Measurements from ENCODE around the gene TEX44. TPM values are rescaled to one million over a fixed set of nuclear protein-coding genes. Genes with fewer than 3 reads are reported as not detected.

TEX44 gene
- total RNA-seq, result not detected

DNA sequence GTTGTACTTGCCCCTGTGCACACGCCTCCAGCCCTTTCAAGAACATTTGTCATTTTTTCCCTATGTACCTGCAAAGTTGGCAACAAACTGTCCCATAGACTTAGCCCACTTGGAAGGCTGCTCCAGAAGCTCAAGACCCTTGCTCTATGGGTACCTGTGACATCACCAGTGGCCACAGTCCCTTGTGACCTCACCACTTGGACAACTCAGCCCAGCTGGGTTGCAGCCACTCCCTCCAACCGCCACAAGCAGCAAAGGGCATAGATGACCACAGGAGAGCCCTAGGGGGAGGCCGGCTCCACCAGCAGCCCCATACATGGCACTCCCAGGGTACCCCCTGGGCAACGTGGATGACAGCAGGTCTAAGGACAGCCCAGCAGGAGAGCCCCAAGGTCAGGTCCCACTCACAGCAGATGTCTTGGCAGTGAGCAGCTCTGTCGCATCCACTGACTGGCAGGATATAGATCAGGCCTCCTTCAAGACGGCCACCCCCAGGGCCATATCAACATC, at the start of gene TEX44:
TEX44 (plus strand) TSS at position 229 of the 510 bp plus-strand sequence; CDS start at position 317, 88 bp downstream.
- TF ChIP-seq, protein P1, sequence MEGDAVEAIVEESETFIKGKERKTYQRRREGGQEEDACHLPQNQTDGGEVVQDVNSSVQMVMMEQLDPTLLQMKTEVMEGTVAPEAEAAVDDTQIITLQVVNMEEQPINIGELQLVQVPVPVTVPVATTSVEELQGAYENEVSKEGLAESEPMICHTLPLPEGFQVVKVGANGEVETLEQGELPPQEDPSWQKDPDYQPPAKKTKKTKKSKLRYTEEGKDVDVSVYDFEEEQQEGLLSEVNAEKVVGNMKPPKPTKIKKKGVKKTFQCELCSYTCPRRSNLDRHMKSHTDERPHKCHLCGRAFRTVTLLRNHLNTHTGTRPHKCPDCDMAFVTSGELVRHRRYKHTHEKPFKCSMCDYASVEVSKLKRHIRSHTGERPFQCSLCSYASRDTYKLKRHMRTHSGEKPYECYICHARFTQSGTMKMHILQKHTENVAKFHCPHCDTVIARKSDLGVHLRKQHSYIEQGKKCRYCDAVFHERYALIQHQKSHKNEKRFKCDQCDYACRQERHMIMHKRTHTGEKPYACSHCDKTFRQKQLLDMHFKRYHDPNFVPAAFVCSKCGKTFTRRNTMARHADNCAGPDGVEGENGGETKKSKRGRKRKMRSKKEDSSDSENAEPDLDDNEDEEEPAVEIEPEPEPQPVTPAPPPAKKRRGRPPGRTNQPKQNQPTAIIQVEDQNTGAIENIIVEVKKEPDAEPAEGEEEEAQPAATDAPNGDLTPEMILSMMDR (IDR thresholded peaks at IDR 0.05; ENCODE audit: low read depth), result no peak

DNA sequence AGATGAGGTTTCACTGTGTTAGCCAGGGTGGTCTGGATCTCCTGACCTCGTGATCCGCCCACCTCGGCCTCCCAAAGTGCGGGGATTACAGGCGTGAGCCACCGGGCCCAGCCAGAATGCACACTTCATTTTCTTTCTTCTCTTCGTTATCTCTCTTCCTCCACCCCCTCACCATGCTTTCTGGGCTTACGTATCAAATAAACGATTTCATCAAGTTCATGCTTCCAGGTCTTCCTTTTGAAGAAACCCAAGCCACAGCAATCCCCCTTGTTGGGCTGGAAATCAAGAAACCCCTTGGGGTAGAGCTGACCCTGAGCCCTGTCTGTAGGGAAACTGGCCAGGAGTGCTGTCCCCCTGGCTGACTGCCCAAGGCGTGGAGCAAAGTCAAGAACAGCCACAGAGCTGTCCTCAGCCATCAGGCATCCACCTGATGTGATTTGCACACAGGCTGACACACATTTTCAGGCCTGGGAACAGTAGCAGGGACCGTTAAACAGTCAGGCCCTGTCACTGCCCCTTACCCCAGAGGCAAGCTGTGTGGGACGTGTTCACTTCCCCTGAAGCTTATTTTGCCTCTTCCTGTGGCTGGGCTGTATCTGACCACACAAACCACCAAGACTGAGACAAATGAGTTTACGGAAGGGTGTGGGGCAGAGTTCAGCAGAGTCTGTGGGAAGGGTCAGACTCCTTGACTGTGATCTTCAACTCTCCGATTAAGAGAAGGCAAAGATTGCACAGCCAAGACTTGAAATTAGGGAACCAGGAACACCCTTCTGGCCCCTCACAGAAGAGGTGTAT, 47.4 kb upstream of the TEX44 start:
- TF ChIP-seq, protein P1 (IDR thresholded peaks at IDR 0.05; ENCODE audit: low read depth), result no peak

DNA sequence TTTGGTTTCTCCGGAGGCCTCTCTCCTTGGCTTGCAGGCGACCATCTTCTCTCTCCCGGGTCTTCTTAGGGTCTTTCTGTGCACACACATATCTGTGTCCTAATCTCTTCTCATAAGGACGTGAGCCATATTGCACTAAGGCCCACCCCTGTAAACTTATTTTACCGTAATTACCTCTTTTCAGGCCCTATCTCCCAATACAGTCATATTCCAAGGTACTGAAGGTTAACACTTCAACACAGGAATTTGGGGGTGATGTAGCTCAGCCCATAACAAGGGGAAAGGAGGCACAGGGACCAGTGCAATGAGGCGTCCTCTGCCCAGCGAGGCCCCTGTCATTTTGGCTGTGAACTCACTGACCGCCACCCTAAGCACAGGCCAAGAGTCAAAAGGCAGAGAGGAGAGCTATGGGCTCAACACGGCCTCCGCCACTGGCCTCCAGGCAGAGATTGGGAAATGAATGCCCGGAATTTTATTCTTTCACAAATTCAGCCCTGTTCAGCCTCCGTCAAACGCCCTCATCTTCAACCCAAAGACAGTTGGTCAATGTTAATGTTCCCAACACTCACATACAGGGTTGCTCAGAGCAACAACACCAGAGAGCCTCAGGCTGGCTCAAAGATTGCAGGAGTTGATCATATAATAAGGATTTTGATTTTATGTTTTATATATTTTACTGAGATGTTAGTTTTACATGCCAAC, 46.5 kb upstream of the TEX44 start:
- TF ChIP-seq, protein P1 (IDR thresholded peaks at IDR 0.05; ENCODE audit: low read depth), result no peak

DNA sequence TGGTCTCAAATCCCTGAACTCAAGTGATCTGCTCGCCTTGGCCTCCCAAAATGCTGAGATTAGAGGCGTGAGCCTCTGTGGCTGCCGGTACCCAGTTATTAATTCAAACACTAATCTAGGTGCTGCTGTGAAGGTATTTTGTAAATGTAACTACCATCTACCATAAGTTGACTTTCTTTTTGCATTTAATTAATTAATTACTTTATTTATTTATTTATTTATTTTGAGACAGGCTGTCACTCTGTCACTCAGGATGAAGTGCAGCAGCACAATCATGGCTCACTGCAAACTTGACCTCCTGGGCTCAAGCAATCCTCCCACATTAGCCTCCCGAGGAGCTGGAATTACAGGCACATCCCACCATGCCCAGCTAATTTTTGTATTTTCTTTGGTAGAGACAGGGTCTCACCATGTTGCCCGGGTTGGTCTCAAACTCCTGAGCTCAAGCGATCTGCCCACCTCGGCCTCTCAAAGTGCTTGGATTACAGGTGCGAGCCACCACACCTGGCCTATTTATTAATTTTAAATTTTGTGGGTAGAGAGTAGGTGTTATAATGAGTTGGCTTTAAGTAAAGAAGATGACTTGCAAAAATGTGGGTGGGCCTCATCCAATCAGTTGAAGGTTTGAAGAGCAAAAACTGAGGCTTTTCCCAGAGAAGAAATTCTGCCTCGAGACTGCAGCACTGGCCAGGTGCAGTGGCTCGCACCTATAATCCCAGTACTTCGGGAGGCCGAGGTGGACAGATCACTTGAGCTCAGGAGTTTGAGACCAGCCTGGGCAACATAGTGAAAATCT, 45.2 kb upstream of the TEX44 start:
- TF ChIP-seq, protein P1 (IDR thresholded peaks at IDR 0.05; ENCODE audit: low read depth), result no peak

DNA sequence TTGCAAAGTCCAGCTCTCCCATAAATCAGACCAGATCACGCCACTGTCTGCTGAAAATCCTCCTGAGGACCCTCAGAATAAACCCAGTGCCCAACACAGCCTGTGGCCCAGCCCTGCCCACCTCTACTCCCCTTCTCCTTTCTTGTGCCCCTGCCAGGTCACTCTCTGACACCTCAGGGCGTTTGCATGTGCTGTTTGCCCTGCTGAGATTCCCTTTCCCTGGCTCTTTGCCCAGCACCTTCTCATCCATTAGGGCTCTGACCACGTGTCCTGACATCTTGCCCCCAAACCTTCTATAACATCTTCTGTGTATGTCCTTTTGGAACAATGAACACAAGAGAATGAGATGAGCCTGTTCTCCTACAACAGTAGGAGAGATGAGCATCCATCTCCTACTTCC, 43.9 kb upstream of the TEX44 start:
- TF ChIP-seq, protein P1 (IDR thresholded peaks at IDR 0.05; ENCODE audit: low read depth), result no peak

DNA sequence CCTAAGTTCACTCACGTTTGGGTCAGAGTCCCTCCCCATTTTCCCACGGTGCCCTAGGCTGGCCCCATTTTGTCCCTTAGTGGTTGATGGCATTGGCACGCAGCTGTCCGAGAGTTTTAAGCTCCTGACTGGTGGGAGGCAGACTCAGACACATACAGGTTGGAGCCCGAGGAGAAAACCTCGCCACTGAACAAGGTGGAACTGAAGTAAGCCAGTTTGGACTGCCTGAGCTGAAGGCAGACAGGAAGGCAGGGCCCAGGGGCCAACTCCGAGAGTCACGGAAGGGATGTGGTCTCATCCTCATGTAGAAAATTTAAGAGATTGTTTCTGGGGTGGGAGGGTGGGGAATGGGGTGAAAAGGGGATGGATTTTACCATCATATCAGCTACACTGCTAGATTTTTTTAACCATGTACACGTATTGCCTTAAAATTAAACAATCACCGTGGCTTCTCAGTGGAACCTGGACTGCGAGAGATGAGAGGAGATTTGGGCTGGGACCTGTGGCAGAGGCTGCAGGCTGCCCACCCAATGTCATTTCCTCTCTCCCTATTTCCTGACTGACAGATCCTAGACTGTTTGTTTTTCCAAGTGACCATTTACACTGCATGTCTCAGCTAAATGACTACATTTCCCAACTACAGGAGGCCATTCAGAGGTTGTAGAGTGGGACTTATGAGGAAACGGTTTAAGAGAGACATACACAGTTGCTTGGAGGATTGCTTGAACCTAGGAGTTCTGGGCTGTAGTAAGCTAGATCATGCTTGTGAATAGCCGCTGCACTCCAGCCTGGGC, 43.0 kb upstream of the TEX44 start:
- TF ChIP-seq, protein P1 (IDR thresholded peaks at IDR 0.05; ENCODE audit: low read depth), result no peak
